NCI-H1092 treated with DMSO at 0.1 percent for 48 hours (cell line): ENCODE measurements around the gene VSNL1.
"Not testable (repeated sequence)": the region's sequence is repeated elsewhere in the genome, so short reads cannot be mapped to it uniquely, and the experiment has no call there.

Experiments used
- DNase-seq: peaks from one replicate; lab custom pipeline; 2025; lab: John Stamatoyannopoulos, UW

Gene VSNL1

DNA sequence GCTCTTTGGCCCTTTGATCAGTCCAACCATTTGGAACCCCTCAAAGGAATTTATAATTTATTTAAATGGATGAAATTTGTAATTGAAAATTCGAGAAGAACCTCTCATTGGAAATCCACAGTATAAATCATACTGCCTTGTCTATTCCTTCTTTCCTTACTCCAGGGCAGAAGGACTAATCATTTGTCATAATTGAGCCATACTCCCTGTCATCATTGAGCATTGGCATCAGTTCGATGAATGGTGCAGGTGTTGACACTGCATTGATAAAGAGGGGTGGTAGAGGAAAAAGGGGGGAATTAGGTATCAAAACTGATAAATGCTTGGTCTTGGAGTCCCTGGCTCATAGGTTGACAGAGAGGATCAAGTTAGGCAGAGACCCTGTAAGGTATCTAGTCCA, 2.0 kb downstream of the VSNL1 start:
- DNase-seq = no peak

DNA sequence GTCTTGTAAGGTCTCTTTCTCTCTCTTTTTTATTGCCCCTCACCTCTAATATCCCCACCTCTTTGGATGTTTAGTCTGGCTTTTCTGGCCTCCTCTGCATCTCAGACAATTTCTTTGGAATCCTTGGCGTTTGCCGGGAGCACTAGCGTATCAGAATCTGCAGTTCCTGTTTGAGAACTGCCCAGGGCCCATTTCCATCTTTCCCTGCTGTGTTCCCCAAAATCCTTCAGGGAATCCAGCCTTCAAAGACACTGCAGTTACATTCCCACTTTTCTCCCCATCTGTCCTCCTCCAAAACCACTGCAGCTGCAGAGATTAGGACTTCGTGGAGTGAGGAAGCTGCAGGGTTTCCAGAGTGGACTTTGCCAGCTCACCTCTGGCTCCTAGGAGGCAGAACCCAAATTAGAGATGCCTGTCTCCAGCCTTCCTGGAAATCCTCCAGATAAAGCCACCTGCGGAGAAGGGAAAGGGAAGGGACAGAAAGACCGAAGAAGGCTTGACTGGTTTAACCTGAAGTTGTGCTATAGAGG, 2.7 kb downstream of the VSNL1 start:
- no peak for DNase-seq

- no peak for DNase-seq
Observed at GRCh38 chr2:17543848-17544247, 3.4 kb downstream of the VSNL1 start.

DNA sequence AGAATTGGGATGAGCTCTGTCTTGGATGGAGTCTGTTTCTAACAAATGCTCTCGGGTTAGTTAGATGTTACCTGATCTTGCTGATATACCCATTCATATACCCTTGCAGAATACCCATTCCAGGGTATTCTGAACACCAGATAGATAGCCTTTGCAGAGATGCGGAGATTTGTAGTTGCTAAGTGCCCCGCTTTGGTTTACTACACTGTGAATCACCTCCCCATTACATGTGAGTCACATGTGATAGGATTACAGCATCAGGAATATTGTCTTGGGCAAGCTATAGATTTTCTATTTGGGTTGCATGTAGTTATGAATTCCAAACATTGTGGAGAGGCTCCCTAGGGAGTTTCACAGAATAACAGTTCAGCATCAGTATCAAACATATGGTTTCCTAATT, 3.8 kb downstream of the VSNL1 start:
- no peak for DNase-seq

- no peak for DNase-seq
Observed at GRCh38 chr2:17545680-17546613, 5.5 kb downstream of the VSNL1 start.

DNA sequence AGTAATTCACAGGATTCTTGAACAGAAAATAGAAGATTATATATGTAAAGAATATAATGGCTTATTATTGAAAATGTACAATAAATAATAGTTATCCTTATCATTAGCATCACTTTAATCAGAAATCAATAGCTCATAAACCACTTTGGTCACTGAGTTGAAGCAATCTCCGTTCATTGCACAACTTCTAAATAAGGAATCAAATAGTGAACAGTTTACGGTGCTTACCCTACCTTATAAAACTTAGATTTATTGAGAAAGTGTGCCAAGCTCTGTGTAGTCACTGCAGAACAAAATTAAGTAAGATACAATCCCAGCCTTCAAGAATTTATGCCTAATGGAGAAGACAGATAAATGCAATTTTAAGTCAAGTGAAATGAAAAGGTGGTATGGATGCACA, 6.7 kb downstream of the VSNL1 start:
- DNase-seq = no peak

- no peak for DNase-seq
Observed at GRCh38 chr2:17547737-17548136, 7.2 kb downstream of the VSNL1 start.

DNA sequence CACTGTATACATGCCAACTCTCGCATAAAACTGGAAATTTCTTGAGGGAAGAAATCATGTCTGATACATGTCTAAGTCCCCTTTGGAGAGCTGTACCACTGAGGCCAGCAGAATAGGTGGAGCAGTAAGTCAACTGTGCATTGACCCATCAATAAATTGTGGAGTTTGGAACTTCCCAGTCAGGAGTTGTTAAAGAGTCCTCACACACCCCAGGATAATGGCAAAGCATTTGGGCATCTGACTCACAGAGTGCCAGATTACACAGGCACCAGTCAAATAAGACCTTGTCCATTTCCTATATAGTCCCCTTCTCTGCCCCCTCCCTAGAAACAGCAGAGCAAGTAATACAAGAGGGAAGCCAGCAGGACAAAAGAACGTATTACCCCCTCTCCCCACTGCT, 10.4 kb downstream of the VSNL1 start:
- DNase-seq = no peak

- DNase-seq = no peak
Observed at GRCh38 chr2:17555150-17555549, 14.7 kb downstream of the VSNL1 start.

- no peak for DNase-seq
Observed at GRCh38 chr2:17557596-17557995, 17.1 kb downstream of the VSNL1 start.

GRCh38 chr2:17558053-17558452, 17.6 kb downstream of the VSNL1 start:
- DNase-seq = no peak

- no peak for DNase-seq
Observed at GRCh38 chr2:17558878-17559277, 18.4 kb downstream of the VSNL1 start.

DNA sequence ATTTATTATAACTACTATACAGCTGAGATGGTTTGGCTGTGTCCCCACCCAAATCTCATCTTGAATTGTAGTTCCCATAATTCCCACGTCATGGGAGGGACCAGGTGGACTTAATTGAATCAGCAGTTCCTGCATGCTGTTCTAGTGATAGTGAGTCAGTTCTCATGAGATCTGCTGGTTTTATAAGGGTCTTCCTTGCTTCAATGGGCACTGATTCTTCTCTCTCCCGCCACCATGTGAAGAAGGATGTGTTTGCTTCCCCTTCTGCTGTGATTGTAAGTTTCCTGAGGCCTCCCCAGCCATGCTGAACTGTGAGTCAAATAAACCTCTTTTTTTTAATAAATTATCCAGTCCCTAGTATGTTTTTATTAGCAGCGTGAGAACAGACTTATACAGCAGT, 25.2 kb downstream of the VSNL1 start:
- DNase-seq = not testable (repeated sequence)

DNA sequence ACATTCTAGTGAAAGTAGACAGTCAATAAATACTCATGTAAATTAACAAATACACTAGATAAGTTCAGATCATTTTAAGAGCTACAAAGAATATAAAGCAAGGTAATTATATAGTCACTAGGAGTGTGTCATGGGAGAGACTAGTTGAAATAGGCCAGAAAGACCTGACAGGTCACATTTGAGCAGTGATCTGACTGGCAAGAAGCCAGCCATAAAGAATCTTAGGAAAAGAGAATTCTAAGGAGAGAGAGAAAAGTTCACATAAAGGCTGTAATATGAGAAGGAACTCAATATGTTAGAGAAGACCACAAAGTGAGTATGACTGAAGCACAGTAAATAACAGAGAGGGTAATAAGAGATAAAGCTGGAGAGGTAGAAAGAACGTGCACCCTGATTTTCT, 31.2 kb downstream of the VSNL1 start:
- no peak for DNase-seq

DNA sequence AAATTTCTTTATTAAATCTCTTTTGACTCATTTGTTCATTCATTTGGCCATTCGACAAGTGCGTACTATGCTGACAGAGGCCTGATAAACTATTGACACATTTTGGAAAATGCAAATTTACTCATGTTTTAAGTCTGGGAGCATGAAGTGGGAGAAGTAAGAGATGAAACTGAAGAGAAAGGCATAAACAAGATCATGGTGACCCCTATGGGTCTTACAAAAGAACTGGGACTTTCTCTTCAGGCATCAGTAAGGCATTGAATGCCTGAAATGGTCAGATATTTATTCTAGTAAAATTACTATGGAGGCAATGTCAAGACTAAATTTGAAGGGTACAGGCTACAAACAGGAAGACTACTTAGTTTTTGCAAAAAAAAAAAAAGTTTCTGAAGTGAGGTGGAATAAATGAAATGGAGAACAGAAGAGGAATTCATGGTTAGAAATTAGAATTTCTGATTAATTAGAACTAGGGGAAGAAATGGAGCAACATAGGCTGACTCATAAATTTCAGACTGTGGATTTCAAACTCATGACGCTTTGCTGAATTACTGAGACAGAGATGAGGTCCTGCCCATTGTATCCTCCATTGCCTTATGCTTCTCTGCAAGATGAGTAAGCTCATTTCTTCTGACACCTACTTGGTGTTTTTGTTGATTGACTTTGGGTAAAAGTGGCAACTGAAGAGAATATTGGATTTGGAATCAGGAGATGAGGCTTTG, 32.7 kb downstream of the VSNL1 start:
- no peak for DNase-seq

DNA sequence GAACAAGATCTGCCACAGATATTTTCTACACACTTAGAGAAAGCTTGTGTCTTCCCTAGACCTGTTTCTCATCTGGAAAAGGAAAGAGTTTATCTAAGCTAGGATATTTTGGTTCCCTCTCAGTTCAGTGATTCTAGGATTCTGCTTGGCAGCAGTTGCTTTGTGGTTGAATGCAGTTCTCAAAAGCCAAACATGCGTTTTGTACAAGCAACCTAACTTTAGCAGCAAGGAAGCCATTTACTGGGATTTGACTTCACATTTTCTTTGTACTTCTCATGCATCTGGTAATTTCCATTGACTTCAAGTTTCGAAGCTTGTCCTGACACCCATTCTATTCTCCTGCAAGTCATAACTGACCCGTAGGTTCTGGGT, 33.3 kb downstream of the VSNL1 start:
- no peak for DNase-seq

GRCh38 chr2:17574406-17575073, 34.0 kb downstream of the VSNL1 start:
- DNase-seq = no peak

DNA sequence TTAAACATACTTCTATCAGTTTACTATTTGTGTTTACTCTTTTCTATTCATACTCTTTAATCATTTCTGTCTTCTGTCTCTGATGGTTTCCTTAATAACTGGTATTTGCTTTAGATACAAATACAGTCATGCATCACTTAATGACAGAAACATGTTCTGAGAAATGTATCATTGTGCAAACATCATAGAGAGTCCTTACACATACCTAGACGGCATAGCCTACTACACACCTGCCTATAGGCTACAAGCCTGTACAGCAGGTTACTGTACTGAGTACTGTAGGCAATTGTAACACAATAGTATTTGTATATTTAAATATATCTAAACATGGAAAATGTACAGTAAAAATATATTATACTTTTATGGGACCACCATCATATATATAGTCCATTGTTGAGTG, 36.3 kb downstream of the VSNL1 start:
- no peak for DNase-seq

DNA sequence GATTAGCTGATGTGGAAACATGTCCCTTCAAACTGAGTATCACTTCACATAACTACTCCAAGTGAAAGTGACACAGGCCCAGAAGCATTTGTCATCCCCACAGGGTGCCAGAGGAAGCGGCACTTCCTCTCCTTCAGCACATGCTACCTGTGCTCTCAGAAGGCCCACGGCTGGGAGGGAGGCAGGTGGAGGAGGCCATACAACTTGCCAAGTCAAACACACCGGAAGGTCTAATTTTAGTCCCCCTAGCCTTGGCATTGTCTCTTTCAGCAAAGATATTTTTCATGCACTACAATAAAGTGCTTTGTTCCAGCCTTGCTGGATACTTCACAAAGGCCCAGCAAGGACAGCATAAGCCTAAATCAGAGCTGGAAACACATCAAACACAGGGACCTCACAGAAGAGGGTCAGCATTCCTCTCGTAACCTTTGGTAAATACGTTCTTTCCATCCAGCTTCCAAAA, 38.0 kb downstream of the VSNL1 start:
- no peak for DNase-seq

GRCh38 chr2:17579605-17580318, 39.3 kb downstream of the VSNL1 start:
- DNase-seq = no peak

- no peak for DNase-seq
Observed at GRCh38 chr2:17580319-17580715, 39.8 kb downstream of the VSNL1 start.

DNA sequence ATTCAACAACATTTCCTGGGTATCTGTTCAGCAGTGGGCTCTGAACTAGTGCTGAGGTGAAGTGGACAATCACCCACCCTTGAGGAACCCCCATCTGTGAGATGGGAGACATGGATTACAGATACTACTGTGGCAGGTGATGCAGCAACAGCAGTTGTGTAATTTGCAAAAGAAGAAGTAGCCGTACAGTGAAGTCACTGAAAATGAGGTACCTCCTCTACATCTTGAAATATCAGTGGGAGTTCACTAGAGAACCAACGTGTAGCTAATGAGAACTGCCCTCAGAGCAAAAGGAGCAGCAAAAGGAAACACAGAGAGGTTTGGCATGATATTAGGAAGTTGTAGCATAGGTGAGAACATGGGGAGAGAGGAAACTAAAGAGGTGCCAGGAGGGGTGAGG, 41.3 kb downstream of the VSNL1 start:
- DNase-seq = no peak
